ENCODE results near the gene CLASP2.
A peak's percentile ranks its signal among the peaks of the same experiment; 100 is the strongest.

Gene CLASP2

GRCh38 chr3:33636125-33636850 lies 81.8 kb downstream of the CLASP2 start:
- DNase-seq (ENCODE audit: low spot score) = peak; percentile 60

GRCh38 chr3:33634262-33634661 lies 83.8 kb downstream of the CLASP2 start:
- DNase-seq (ENCODE audit: low spot score) = no peak

GRCh38 chr3:33629219-33629618 lies 88.8 kb downstream of the CLASP2 start:
- no peak for DNase-seq (ENCODE audit: low spot score)

GRCh38 chr3:33624756-33625155 lies 93.3 kb downstream of the CLASP2 start:
- peak; percentile 4 for DNase-seq (ENCODE audit: low spot score)

- no peak for DNase-seq (ENCODE audit: low spot score)
These were observed 105.0 kb downstream of the CLASP2 start for GRCh38 chr3:33613041-33613440.

- no peak for DNase-seq (ENCODE audit: low spot score)
These were observed 105.4 kb downstream of the CLASP2 start for GRCh38 chr3:33612607-33613006.

GRCh38 chr3:33602829-33603228 lies 115.2 kb downstream of the CLASP2 start:
- DNase-seq (ENCODE audit: low spot score) = no peak

GRCh38 chr3:33597257-33597689 lies 120.8 kb downstream of the CLASP2 start:
- DNase-seq (ENCODE audit: low spot score) = no peak

GRCh38 chr3:33592999-33593398 lies 125.1 kb downstream of the CLASP2 start:
- DNase-seq (ENCODE audit: low spot score) = no peak

- DNase-seq (ENCODE audit: low spot score) = no peak
These were observed 127.5 kb downstream of the CLASP2 start for GRCh38 chr3:33590541-33590940.

GRCh38 chr3:33586402-33586801 lies 131.7 kb downstream of the CLASP2 start:
- DNase-seq (ENCODE audit: low spot score) = no peak

GRCh38 chr3:33582234-33582633 lies 135.8 kb downstream of the CLASP2 start:
- DNase-seq (ENCODE audit: low spot score) = no peak

GRCh38 chr3:33581666-33582065 lies 136.4 kb downstream of the CLASP2 start:
- DNase-seq (ENCODE audit: low spot score) = no peak

GRCh38 chr3:33579840-33580239 lies 138.2 kb downstream of the CLASP2 start:
- DNase-seq (ENCODE audit: low spot score) = no peak

GRCh38 chr3:33579178-33579510 lies 138.9 kb downstream of the CLASP2 start:
- DNase-seq (ENCODE audit: low spot score) = no peak

- DNase-seq (ENCODE audit: low spot score) = peak; percentile 36
These were observed 139.5 kb downstream of the CLASP2 start for GRCh38 chr3:33578325-33579177.

- no peak for DNase-seq (ENCODE audit: low spot score)
These were observed 140.5 kb downstream of the CLASP2 start for GRCh38 chr3:33577588-33577987.

- no peak for DNase-seq (ENCODE audit: low spot score)
These were observed 140.9 kb downstream of the CLASP2 start for GRCh38 chr3:33577173-33577572.

- no peak for DNase-seq (ENCODE audit: low spot score)
These were observed 142.7 kb downstream of the CLASP2 start for GRCh38 chr3:33575311-33575710.

GRCh38 chr3:33557829-33558228 lies 160.2 kb downstream of the CLASP2 start:
- no peak for DNase-seq (ENCODE audit: low spot score)

- DNase-seq (ENCODE audit: low spot score) = no peak
These were observed 160.8 kb downstream of the CLASP2 start for GRCh38 chr3:33557279-33557678.

GRCh38 chr3:33547101-33547500 lies 171.0 kb downstream of the CLASP2 start:
- DNase-seq (ENCODE audit: low spot score) = no peak

- DNase-seq (ENCODE audit: low spot score) = peak; percentile 19
These were observed 173.9 kb downstream of the CLASP2 start for GRCh38 chr3:33544126-33544525.
